Adrenal gland (tissue), 12 donors: ENCODE data around the gene ZNF552. TPM values are rescaled to one million over a fixed set of nuclear protein-coding genes. Genes with fewer than 3 reads are reported as not detected.

ENCODE experiments used
- DNase-seq, 7 donors: peaks; one replicate each; pipeline ENCODE4 v3.0.0-alpha.2; 2019 to 2020
- H3K27ac ChIP-seq, 5 donors: fragments of 200-600 bp; sonication (generic) in 4 of 5; 1 replicate in 3 of 5; 2 replicates in 2 of 5; pipeline versions ENCODE4 v1.5.1 to v1.8.0; 2016 to 2020; ENCODE audit warnings: mild to moderate bottlenecking in 1 of 5
- H3K27me3 ChIP-seq: fragments of 200-600 bp; 2 replicates; pipeline ENCODE4 v1.8.0; 2021
- H3K36me3 ChIP-seq, 2 donors: fragments of 200-600 bp; replicated peaks in 1 of 2; 1 replicate in 1 of 2; 2 replicates in 1 of 2; pipeline versions ENCODE4 v1.5.1 to v1.8.0; 2018 to 2022
- H3K4me1 ChIP-seq, 2 donors: fragments of 200-600 bp; replicated peaks in 1 of 2; 1 replicate in 1 of 2; 2 replicates in 1 of 2; pipeline versions ENCODE4 v1.5.1 to v1.8.0; 2018 to 2021
- H3K4me3 ChIP-seq, 4 donors: fragments of 200-600 bp; sonication (generic) in 3 of 4; one replicate each; pipeline ENCODE4 v1.5.1; 2016 to 2018
- H3K9me3 ChIP-seq, 3 donors: fragments of 200-600 bp; sonication (generic) in 1 of 3; replicated peaks in 1 of 3; 1 replicate in 2 of 3; 2 replicates in 1 of 3; pipeline versions ENCODE4 v1.5.1 to v1.8.0; 2016 to 2021
- CTCF ChIP-seq, 6 experiments: fragments of 450-650 bp in 4 of 6; fragments of 200-600 bp in 2 of 6; sonication (generic) in 1 of 6; IDR thresholded peaks; 1 replicate in 5 of 6; 2 replicates in 1 of 6; pipeline versions ENCODE4 v1.5.1 to v1.8.0; 2016 to 2021; ENCODE audit warnings: antibody characterized with exemption in 6 of 6, mild to moderate bottlenecking in 2 of 6, moderate library complexity in 1 of 6
- POLR2A ChIP-seq, 2 donors: fragments of 450-650 bp; IDR thresholded peaks; one replicate each; pipeline ENCODE4 v1.6.1; 2017; ENCODE audit warnings: antibody characterized with exemption in 2 of 2, mild to moderate bottlenecking in 2 of 2, moderate library complexity in 1 of 2
- WGBS, 4 donors: extraction: QIAGEN DNeasy Blood & Tissue Kit in 2 of 4; methylation state at CpG; one replicate each; pipeline versions ENCODE4 v1.1.5 to v1.1.7; 2013 to 2017; 5-methylcytosine and 5-hydroxymethylcytosine counted together
- intact Hi-C, 2 donors: fragments of 100-400 bp; cut with DNase I; formaldehyde crosslinking; loops; one replicate each; pipeline versions ENCODE4 v1.14.1 to v1.15.0; 2022 to 2023
- polyA plus RNA-seq, 3 donors: library from polyadenylated mRNA; stranded (reverse); fragments of 200-250 nt in 2 of 3; fragments of 350-450 nt in 1 of 3; fragmentation: Illumina TruSeq in 1 of 3; extraction: RNeasy Lipid Tissue Mini Kit (QIAGEN cat#74804) in 1 of 3; gene quantifications; one replicate each; pipeline ENCODE4 v1.2.3, GENCODE V29; 2013 to 2014
- total RNA-seq, 9 donors: library from RNA; depleted of rRNA in 4 of 9; stranded (reverse); fragments of >200 nt in 4 of 9; fragments of 120-200 nt in 1 of 9; fragmentation: NEBNext Ultra II Directional in 1 of 9; extraction: Animal tissue kit (Norgen Biotek cat#: 25700) in 1 of 9; gene quantifications; one replicate each; pipeline versions ENCODE4 v1.1.0 to v1.2.4, GENCODE V29; 2013 to 2023
- donor health status: healthy with polysubstance abuse.
- donor health status: Bipolar disorder and iron deficiency.
- donor health status: DM: yes; HTN: yes; CAD: no.
- donor health status: DM: no; HTN: no; CAD: no.
- donor health status: DM: no; HTN: no; CAD: no.
- donor health status: DM: yes; HTN: yes; CAD: no.

Gene ZNF552
- total and polyA plus RNA-seq, 12 donors = 0.66 to 10.5 (median 4.2) TPM

- H3K36me3 ChIP-seq = peaks cover 0 to 34% of the 10 kb centered on the region in 2 donors
- intact Hi-C loops = no loop called here
- TF ChIP-seq CTCF (IDR thresholded peaks at IDR 0.05) (no peak), POLR2A (IDR thresholded peaks at IDR 0.05) (no peak)
- H3K4me3 ChIP-seq = no peak overlapping the region
- H3K27me3 ChIP-seq = no peaks in the 10 kb centered on the region
- no peak for DNase-seq
- 96 to 100% (median 99%) methylated on average over 4 of the region's 4 CpGs for WGBS, 4 donors
- peaks cover 0 to 13% (median 0%) of the 10 kb centered on the region in 3 donors for H3K9me3 ChIP-seq
- H3K4me1 ChIP-seq = no peaks in the 10 kb centered on the region
- H3K27ac ChIP-seq = no peak overlapping the region
Measured at GRCh38 chr19:57778336-57778735, 36.4 kb downstream of the ZNF552 start.

- intact Hi-C loops = no loop called here
- Histone ChIP-seq H3K27me3 (no peaks in the 10 kb centered on the region), H3K27ac (no peak overlapping the region), H3K4me1 (no peaks in the 10 kb centered on the region), H3K4me3 (no peak overlapping the region), H3K9me3 (peaks cover 0 to 13% (median 0%) of the 10 kb centered on the region in 3 donors), H3K36me3 (peaks cover 0 to 34% of the 10 kb centered on the region in 2 donors)
- DNase-seq = no peak
- no peak for TF ChIP-seq POLR2A (IDR thresholded peaks at IDR 0.05)
- TF ChIP-seq CTCF (IDR thresholded peaks at IDR 0.05) = no peak
- WGBS, 4 donors = 73 to 95% (median 90%) methylated on average over 5 to 6 of the region's 6 CpGs
Measured at GRCh38 chr19:57776764-57777296, 37.9 kb downstream of the ZNF552 start.

GRCh38 chr19:57773488-57773887, 41.2 kb downstream of the ZNF552 start:
- TF ChIP-seq POLR2A (IDR thresholded peaks at IDR 0.05) = no peak
- TF ChIP-seq CTCF (IDR thresholded peaks at IDR 0.05) = no peak
- peaks cover 0 to 16% of the 10 kb centered on the region in 2 donors for H3K36me3 ChIP-seq
- H3K4me3 ChIP-seq = no peak overlapping the region
- H3K27ac ChIP-seq = no peak overlapping the region
- H3K27me3 ChIP-seq = no peaks in the 10 kb centered on the region
- peaks cover 0 to 15% of the 10 kb centered on the region in 2 donors for H3K4me1 ChIP-seq
- 92 to 100% (median 99%) methylated on average over 1 to 3 of the region's 3 CpGs for WGBS, 4 donors
- DNase-seq = no peak
- intact Hi-C loops = no loop called here
- peaks cover 0 to 2% (median 0%) of the 10 kb centered on the region in 3 donors for H3K9me3 ChIP-seq

GRCh38 chr19:57771417-57771816, 43.3 kb downstream of the ZNF552 start:
- TF ChIP-seq POLR2A (IDR thresholded peaks at IDR 0.05) = no peak
- no peak for TF ChIP-seq CTCF (IDR thresholded peaks at IDR 0.05)
- intact Hi-C loops = no loop called here
- H3K36me3 ChIP-seq = no peaks in the 10 kb centered on the region
- WGBS, 4 donors = 93 to 97% (median 94%) methylated on average over 2 to 4 of the region's 4 CpGs
- H3K27ac ChIP-seq = no peak overlapping the region
- no peaks in the 10 kb centered on the region for H3K27me3 ChIP-seq
- H3K4me1 ChIP-seq = peaks cover 0 to 15% of the 10 kb centered on the region in 2 donors
- no peaks in the 10 kb centered on the region for H3K9me3 ChIP-seq
- no peak overlapping the region for H3K4me3 ChIP-seq
- DNase-seq = no peak
